ENCODE measurements around the gene MYH7B. TPM values are rescaled to one million over a fixed set of nuclear protein-coding genes. Genes with fewer than 3 reads are reported as not detected.

MYH7B gene
- polyA plus RNA-seq (2013, experiment 1 of 4): 0.61 TPM
- polyA plus RNA-seq (2013, experiment 2 of 4): 0.41 TPM
- polyA plus RNA-seq (2013, experiment 3 of 4): 0.16 TPM
- 0.53 TPM for polyA plus RNA-seq (2013, experiment 4 of 4)

DNA sequence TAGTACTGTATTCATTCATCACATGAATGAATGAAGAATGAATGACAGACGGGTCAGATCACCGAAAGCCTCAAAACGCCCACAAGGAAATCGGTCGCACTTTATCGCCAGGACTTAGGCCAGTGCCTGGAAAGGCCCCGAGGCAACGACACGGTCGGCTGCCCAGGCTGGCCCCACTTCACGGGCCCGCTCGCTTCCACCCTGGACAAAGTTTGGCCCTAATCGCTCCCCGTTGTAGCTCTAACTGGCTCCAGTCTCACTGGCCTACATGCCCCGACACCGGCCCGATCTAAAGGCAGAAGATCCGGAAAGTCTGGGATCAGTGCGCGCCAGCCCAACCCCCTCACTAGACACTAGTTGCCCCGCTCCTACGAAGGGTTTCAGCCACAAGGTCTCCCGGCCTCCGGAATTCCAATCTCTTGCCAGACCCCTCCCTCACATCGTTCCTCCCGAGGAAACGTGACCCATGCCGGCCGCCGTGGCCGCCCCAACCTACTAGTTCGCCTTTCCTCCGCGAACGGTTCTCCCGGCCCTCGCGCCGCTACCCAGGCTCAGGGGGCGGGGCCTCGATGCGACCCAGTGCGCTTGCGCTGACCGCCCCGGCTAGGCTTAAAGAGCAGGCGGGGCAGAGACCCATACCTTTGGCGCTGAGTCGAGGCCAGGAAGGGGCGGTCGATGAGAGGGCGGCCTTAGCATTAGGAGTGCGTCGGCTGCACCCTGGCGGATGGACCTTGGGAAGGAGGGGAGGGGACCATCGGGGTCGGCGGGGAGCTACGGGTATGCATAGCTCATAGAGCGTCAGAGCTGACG lies at the start of gene MYH7B, which contains the start of gene GSS:
TSS of gene MYH7B (plus strand) at position 638 of the 810 bp plus-strand sequence. CDS start 22,138 bp downstream, outside the sequence.
TSS of gene GSS (minus strand) at position 576 of the 810 bp plus-strand sequence. CDS start 3,954 bp downstream, outside the sequence.
- Histone ChIP-seq H3K27me3 (ENCODE audit: control insufficient read depth, insufficient read depth, low read length, poor library complexity, severe bottlenecking) (no peaks in the 10 kb centered on the region), H3K27ac (ENCODE audit: insufficient read depth, low read depth, low read length, poor library complexity, severe bottlenecking) (peak within 1 kb of the TSS; percentile 84), H3K36me3 (ENCODE audit: control insufficient read depth, insufficient read depth, low read length) (no peaks in the 10 kb centered on the region), H3K4me1 (ENCODE audit: control insufficient read depth, insufficient read depth, low read length) (peaks cover 19% of the 10 kb centered on the region), H3K9me3 (ENCODE audit: control insufficient read depth, low read length) (no peaks in the 10 kb centered on the region), H3K4me3 (ENCODE audit: insufficient read depth, low read depth, low read length) (peak within 1 kb of the TSS; percentile 87)
- 0 to 1% methylated on average over 62 of the region's 62 CpGs for WGBS, 2 experiments

DNA sequence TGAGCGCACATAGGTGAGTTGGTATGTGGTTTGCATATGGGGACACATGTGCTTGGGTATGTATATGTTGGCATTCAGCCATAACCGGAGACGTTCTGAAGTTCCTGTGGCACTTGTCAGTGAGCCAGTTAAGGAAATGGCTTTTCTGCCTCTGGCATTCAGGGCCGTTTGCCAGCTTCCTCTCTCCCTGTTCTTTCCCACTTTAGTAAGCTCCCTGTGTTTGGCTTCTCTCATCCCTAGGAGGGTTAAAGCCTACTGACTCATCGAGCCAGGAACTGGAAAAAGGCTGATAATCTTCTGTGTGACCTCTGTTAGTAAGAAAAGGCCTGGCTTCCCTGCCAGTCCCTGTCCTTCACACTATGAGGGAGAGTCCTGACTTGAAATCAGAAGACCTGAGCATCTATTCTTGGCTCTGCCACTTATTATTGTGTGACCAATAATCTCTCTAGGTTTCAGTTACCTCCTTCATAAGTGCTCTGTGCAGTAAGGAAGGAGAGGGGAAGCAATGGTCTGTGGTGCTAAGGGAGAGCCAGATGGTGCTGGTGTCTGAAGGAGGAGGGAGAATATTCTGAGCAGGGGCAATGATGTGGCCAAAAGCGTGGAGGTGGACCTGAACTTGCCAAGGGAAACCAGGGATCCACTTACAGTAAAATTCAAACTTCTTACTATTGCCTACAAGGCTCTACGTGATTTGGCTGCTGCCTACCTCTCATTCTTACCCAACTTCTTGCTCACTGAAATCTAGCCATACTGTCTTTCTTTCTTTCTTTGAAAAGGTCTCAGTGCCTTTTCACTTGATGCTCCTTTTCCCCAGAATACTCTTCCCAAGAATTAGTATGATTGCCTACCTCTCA lies 47.8 kb upstream of the MYH7B start:
- 78 to 81% methylated on average over 7 of the region's 7 CpGs for WGBS, 2 experiments
- Histone ChIP-seq H3K27me3 (ENCODE audit: control insufficient read depth, insufficient read depth, low read length, poor library complexity, severe bottlenecking) (no peaks in the 10 kb centered on the region), H3K27ac (ENCODE audit: insufficient read depth, low read depth, low read length, poor library complexity, severe bottlenecking) (no peak overlapping the region), H3K4me3 (ENCODE audit: insufficient read depth, low read depth, low read length) (no peak overlapping the region), H3K9me3 (ENCODE audit: control insufficient read depth, low read length) (no peaks in the 10 kb centered on the region), H3K4me1 (ENCODE audit: control insufficient read depth, insufficient read depth, low read length) (no peaks in the 10 kb centered on the region), H3K36me3 (ENCODE audit: control insufficient read depth, insufficient read depth, low read length) (no peaks in the 10 kb centered on the region)

DNA sequence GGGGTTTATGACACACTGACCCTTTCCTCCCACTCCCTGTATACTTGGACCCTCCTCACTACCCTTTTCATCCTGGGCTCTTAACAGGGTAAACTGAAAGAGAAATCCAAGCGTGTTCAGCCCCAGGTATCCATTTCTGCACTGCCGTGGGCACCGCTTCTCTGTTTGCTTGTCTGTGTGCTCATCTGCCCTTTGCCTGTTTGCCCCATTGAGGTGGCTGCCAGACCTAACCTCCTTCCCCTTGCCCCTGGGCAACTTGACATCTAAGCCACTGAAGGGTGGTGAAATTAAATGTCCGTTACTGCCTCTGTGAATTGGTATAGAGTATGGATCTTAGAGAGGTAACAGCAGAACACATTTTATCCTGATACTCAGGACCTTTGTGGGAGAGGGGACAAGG lies 40.5 kb upstream of the MYH7B start:
- Histone ChIP-seq H3K27me3 (ENCODE audit: control insufficient read depth, insufficient read depth, low read length, poor library complexity, severe bottlenecking) (no peaks in the 10 kb centered on the region), H3K36me3 (ENCODE audit: control insufficient read depth, insufficient read depth, low read length) (no peaks in the 10 kb centered on the region), H3K27ac (ENCODE audit: insufficient read depth, low read depth, low read length, poor library complexity, severe bottlenecking) (no peak overlapping the region), H3K9me3 (ENCODE audit: control insufficient read depth, low read length) (no peaks in the 10 kb centered on the region), H3K4me3 (ENCODE audit: insufficient read depth, low read depth, low read length) (no peak overlapping the region), H3K4me1 (ENCODE audit: control insufficient read depth, insufficient read depth, low read length) (no peaks in the 10 kb centered on the region)
- 94 to 95% methylated on average over 4 of the region's 4 CpGs for WGBS, 2 experiments

DNA sequence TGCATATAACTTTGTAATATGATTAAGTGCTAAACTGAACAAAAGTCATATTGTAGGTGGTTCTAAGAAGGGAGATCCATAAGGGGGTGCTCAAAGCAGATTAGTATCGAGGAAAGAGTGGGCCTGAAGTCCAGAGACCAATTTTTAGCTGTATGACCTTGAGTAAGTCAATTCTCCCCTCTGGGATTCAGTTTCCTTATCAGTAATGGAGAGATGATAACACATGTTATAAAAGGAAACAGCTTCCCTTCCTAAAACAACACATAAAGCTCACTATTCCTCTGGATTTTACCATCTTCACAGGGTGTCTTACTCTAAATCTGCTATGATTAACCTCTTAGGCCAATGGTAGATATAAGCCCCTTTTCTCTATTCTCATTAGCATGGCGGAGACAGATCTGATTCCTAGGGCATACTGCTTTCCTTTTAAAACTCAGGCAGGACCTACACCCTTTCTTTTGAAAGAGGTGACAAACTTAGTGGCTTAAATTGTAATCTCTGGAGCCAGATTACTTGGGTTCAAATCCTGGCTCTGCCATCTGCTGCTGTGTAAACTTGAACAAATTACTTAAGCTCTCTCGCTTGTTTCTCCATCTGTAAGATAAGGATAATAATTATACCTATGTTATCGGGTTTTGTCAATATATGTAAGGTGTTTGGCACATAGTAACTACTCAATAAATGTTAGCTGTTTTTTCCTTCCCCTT lies 39.8 kb upstream of the MYH7B start:
- H3K27ac ChIP-seq (ENCODE audit: insufficient read depth, low read depth, low read length, poor library complexity, severe bottlenecking): no peak overlapping the region
- H3K4me3 ChIP-seq (ENCODE audit: insufficient read depth, low read depth, low read length): no peak overlapping the region
- H3K4me1 ChIP-seq (ENCODE audit: control insufficient read depth, insufficient read depth, low read length): no peaks in the 10 kb centered on the region
- WGBS, 2 experiments: 92 to 93% methylated on average over 3 to 4 of the region's 4 CpGs
- H3K9me3 ChIP-seq (ENCODE audit: control insufficient read depth, low read length): no peaks in the 10 kb centered on the region
- no peaks in the 10 kb centered on the region for H3K27me3 ChIP-seq (ENCODE audit: control insufficient read depth, insufficient read depth, low read length, poor library complexity, severe bottlenecking)
- H3K36me3 ChIP-seq (ENCODE audit: control insufficient read depth, insufficient read depth, low read length): no peaks in the 10 kb centered on the region

DNA sequence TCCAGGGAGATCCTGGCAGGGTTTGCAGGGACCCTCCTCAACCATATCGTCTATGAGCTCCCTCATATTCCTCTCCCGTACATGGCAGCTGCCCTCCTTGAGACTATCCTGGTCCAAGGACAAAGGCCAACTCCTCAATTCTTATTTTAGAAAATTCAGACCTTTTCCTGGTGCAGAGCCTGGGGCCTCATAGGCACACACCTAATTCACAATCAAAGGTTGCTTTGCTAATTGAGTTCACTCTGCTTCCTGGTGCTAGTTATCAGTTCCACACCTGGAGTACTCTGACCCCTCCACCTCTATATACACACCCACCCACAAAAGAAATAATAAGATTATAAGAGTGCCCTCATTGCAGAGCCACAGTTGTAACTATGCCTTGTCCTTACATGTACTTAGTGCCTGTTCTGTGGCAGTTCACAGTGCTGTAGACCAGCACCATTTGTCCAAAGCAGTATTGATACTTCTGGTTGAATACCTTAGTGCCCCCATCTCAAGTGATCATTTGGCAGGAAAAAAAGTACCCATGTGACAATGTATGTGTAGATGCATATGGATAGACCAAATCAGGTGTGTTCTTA lies 38.8 kb upstream of the MYH7B start:
- Histone ChIP-seq H3K4me3 (ENCODE audit: insufficient read depth, low read depth, low read length) (no peak overlapping the region), H3K27me3 (ENCODE audit: control insufficient read depth, insufficient read depth, low read length, poor library complexity, severe bottlenecking) (no peaks in the 10 kb centered on the region), H3K4me1 (ENCODE audit: control insufficient read depth, insufficient read depth, low read length) (no peaks in the 10 kb centered on the region), H3K27ac (ENCODE audit: insufficient read depth, low read depth, low read length, poor library complexity, severe bottlenecking) (no peak overlapping the region), H3K9me3 (ENCODE audit: control insufficient read depth, low read length) (no peaks in the 10 kb centered on the region), H3K36me3 (ENCODE audit: control insufficient read depth, insufficient read depth, low read length) (no peaks in the 10 kb centered on the region)
- WGBS, 2 experiments: 82 to 96% methylated on average over 2 of the region's 2 CpGs

DNA sequence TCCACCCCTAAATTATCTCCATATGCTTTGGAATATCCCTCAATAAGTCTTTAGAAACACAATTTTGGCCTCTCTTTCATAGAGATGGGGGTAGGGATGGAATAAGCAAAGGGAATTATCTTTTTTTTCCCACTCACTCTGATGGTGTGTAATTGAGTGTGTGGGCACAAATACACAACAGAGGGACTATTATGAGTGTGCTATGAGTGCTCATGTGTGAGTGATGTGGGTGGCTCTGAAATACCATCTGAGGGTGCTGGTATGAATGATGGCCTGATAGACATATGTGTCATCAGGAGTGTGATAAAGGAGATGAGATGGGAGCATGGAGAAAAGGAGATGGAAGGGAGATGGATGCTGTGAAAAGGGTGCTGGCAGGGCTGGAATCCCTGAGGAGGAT lies 35.6 kb upstream of the MYH7B start:
- no peaks in the 10 kb centered on the region for H3K36me3 ChIP-seq (ENCODE audit: control insufficient read depth, insufficient read depth, low read length)
- no peaks in the 10 kb centered on the region for H3K4me1 ChIP-seq (ENCODE audit: control insufficient read depth, insufficient read depth, low read length)
- H3K9me3 ChIP-seq (ENCODE audit: control insufficient read depth, low read length): no peaks in the 10 kb centered on the region
- H3K27ac ChIP-seq (ENCODE audit: insufficient read depth, low read depth, low read length, poor library complexity, severe bottlenecking): no peak overlapping the region
- H3K4me3 ChIP-seq (ENCODE audit: insufficient read depth, low read depth, low read length): no peak overlapping the region
- no peaks in the 10 kb centered on the region for H3K27me3 ChIP-seq (ENCODE audit: control insufficient read depth, insufficient read depth, low read length, poor library complexity, severe bottlenecking)

DNA sequence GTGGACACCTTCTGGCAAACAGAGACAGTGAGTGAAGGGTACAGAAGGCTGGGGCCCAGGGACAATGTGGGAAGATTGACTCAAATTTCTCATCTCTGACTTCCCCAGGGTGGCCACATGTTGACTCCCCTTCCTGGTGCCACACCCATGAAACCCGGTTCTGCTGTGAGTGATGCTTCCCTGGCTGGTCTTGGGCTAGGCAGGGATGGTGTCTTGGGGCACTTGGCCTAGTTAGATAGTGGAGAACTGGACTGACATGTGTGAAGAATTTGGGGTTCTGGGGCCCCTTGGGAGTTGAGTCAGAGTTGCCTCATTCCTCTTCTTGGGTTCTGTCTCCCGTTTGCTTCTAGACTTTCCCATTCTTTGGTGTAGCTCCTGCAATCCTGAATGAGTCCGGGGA lies 34.2 kb upstream of the MYH7B start:
- Histone ChIP-seq H3K9me3 (ENCODE audit: control insufficient read depth, low read length) (no peaks in the 10 kb centered on the region), H3K4me3 (ENCODE audit: insufficient read depth, low read depth, low read length) (no peak overlapping the region), H3K4me1 (ENCODE audit: control insufficient read depth, insufficient read depth, low read length) (no peaks in the 10 kb centered on the region), H3K27me3 (ENCODE audit: control insufficient read depth, insufficient read depth, low read length, poor library complexity, severe bottlenecking) (no peaks in the 10 kb centered on the region), H3K27ac (ENCODE audit: insufficient read depth, low read depth, low read length, poor library complexity, severe bottlenecking) (no peak overlapping the region), H3K36me3 (ENCODE audit: control insufficient read depth, insufficient read depth, low read length) (no peaks in the 10 kb centered on the region)
- WGBS, 2 experiments: 92 to 95% methylated on average over 3 of the region's 3 CpGs

DNA sequence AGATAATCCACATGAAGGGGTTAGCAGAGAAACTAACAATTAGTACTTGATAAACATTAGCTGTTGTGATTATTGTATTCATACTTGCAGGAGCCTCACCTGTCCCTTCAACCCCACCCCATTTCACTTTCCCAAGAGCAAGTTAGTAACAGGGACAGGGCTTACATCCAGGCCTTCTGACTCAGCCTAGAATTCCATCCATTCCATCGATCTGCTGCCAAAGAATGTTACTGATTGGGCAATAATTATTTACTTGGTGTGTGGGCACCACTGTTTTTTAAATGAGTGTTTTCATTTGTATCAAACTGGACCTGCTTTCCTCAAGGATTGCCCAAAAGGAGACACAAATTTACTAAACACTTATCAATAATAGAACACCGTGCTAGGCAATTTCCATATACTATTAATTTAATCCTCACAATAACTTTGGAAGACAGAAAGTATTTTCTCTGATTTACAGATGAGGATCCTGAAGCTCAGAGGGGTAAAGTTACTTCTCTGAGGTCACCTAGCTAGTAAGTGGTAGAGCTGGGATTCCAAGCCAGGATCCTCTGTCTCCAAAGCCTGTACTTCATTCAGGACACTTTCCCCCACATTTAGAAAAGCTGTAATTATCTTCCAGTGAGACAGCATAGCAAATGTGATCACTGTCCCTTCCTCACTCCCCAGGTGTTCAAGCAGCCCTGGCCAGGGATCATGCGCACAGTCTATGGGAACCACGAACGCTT lies 32.9 kb upstream of the MYH7B start:
- Histone ChIP-seq H3K27me3 (ENCODE audit: control insufficient read depth, insufficient read depth, low read length, poor library complexity, severe bottlenecking) (no peaks in the 10 kb centered on the region), H3K27ac (ENCODE audit: insufficient read depth, low read depth, low read length, poor library complexity, severe bottlenecking) (no peak overlapping the region), H3K4me1 (ENCODE audit: control insufficient read depth, insufficient read depth, low read length) (no peaks in the 10 kb centered on the region), H3K36me3 (ENCODE audit: control insufficient read depth, insufficient read depth, low read length) (no peaks in the 10 kb centered on the region), H3K9me3 (ENCODE audit: control insufficient read depth, low read length) (no peaks in the 10 kb centered on the region), H3K4me3 (ENCODE audit: insufficient read depth, low read depth, low read length) (no peak overlapping the region)
- 96 to 98% methylated on average over 5 of the region's 5 CpGs for WGBS, 2 experiments

DNA sequence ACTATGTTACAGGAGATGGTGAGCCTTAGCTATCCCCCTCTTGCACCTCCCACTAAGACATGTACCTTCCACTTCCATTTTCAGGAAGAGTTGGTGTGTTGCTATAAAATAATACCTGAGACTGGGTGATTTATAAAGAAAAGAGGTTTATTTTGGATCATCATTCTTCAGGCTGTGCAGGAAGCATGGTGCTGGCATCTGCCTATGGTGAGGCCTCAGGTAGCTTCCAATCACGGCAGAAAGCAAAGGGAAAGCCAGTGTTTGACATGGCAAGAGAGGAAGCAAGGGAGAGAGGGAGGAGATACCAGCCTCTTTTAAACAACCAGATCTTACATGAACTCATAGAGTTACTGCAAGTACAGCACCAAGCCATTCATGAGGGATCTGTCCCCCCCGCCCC lies 32.3 kb upstream of the MYH7B start:
- Histone ChIP-seq H3K27me3 (ENCODE audit: control insufficient read depth, insufficient read depth, low read length, poor library complexity, severe bottlenecking) (no peaks in the 10 kb centered on the region), H3K4me1 (ENCODE audit: control insufficient read depth, insufficient read depth, low read length) (no peaks in the 10 kb centered on the region), H3K9me3 (ENCODE audit: control insufficient read depth, low read length) (no peaks in the 10 kb centered on the region), H3K36me3 (ENCODE audit: control insufficient read depth, insufficient read depth, low read length) (no peaks in the 10 kb centered on the region), H3K4me3 (ENCODE audit: insufficient read depth, low read depth, low read length) (no peak overlapping the region), H3K27ac (ENCODE audit: insufficient read depth, low read depth, low read length, poor library complexity, severe bottlenecking) (no peak overlapping the region)
- 88 to 100% methylated on average over 1 of the region's 2 CpGs for WGBS, 2 experiments

All from ectodermal cell (in vitro differentiated cells).